Central memory CD8-positive, alpha-beta T cell (primary cell): ENCODE results near the gene UCMA.
A peak's percentile ranks its signal among the peaks of the same experiment; 100 is the strongest.

Experiments used
- ATAC-seq: fragments of 150-1000 bp; cut with Tn5 transposase; replicated peaks from 2 replicates; pipeline ENCODE4 v1.10.0; 2022; ENCODE audit warnings: mild to moderate bottlenecking, moderate FRiP score, moderate number of reproducible peaks; ENCODE audit not compliant: poor library complexity, severe bottlenecking; ENCODE audit errors: extremely low read depth
- DNase-seq, 2 donors: peaks; one replicate each; pipeline ENCODE4 v3.0.0; 2021; ENCODE audit warnings: low spot score in 2 of 2
- H3K27ac Mint-ChIP-seq: one replicate; pipeline ENCODE4 v1.8.0; 2022; ENCODE audit warnings: low read depth, mild to moderate bottlenecking, moderate library complexity, mixed read lengths
- H3K27me3 Mint-ChIP-seq: one replicate; pipeline ENCODE4 v1.8.0; 2022; ENCODE audit warnings: mixed read lengths
- H3K36me3 Mint-ChIP-seq: one replicate; pipeline ENCODE4 v1.8.0; 2022; ENCODE audit warnings: mild to moderate bottlenecking, moderate library complexity, mixed read lengths; ENCODE audit not compliant: insufficient read depth
- H3K4me1 Mint-ChIP-seq: one replicate; pipeline ENCODE4 v1.8.0; 2022; ENCODE audit warnings: mixed read lengths
- H3K4me3 Mint-ChIP-seq: one replicate; pipeline ENCODE4 v1.8.0; 2022; ENCODE audit warnings: mild to moderate bottlenecking, moderate library complexity, mixed read lengths
- H3K9me3 Mint-ChIP-seq: one replicate; pipeline ENCODE4 v1.8.0; 2022; ENCODE audit warnings: mixed read lengths

The UCMA gene

DNA sequence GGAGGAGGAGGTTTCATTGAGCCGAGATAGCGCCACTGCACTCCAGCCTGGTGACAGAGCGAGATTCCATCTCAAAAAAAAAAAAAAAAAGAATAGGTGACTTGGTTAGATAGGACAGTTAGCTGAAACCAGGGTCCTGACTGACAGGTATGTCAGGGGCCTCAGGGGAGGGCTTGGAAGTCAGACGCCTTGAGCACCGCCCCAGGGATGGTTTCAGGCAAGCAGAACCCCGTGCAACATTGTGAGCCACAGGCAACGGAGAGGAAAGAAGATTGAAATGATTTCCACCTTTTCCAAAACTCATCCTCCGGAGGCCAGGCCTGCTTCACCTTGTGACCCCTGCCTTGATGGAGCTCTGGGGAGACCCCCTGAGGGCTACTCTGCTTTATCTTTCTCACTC is 8.6 kb downstream of the UCMA start:
- ATAC-seq: no peak
- Mint-ChIP-seq H3K36me3 (peaks cover 2% of the 10 kb centered on the region), H3K9me3 (no peaks in the 10 kb centered on the region)

DNA sequence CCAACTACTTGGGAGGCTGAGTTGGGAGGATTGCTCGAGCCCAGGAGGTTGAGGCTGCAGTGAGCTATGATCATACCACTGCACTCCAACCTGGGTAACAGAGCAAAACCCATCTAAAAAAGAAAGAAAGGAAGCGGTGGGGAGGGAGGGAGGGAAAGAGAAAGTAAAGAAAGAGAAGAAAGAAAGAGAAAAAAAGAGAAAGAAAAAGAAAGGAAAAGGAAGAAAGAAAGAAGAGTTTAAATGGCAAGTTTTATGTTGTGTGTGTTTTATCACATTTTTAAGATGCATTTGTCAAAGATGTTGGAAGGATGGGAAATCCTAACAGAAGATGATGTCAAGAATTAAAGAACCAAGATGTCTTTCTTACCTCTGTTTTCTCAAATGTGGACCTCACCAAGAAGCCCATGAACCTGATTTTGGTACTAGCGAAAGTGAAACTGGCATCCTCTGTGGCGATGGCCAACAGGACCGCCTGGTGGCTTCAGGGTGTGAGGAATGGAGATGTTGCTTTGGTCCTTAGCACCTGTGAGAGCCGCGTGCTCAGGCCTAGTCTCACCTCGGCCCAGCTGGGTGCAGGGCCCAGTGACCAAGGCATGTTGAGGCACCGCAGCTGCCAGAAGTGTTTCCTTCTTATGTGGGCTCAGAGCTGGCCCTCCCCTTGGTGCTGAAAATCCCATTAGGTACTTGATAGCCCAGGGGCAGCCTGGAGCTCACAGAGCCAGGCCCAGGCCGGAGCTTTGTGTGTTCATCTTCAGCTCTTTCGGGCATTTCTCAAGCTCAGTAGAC is 9.8 kb downstream of the UCMA start:
- H3K9me3 Mint-ChIP-seq: no peaks in the 10 kb centered on the region
- DNase-seq (no peak), ATAC-seq (peak; percentile 24)
- H3K4me1 Mint-ChIP-seq: no peaks in the 10 kb centered on the region
- no peaks in the 10 kb centered on the region for H3K27me3 Mint-ChIP-seq
- no peaks in the 10 kb centered on the region for H3K36me3 Mint-ChIP-seq
- no peak overlapping the region for H3K4me3 Mint-ChIP-seq
- no peak overlapping the region for H3K27ac Mint-ChIP-seq

More for the DNA sequence above, 8.6 kb downstream of the UCMA start:
- DNase-seq: no peak
- Mint-ChIP-seq H3K27me3 (peaks cover 11% of the 10 kb centered on the region), H3K27ac (no peak overlapping the region), H3K4me3 (no peak overlapping the region), H3K4me1 (no peaks in the 10 kb centered on the region)

DNA sequence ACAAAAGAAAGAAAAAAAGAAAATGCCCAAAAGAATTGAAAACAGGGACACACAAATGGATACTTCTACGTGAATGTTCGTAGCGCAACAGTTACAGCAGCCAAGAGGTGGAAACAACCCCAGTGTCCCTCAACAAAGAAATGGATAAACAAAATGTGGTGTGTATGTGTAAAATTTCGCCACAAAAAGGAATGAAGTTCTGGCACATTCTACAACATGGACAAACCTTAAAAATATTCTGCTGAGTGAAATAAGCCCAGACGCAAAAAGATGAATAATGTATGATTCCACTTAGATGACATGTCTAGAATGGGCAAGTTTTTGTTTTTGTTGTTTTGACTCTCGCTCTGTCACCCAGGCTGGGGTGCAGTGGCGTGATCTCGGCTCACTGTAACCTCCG is 10.9 kb downstream of the UCMA start:
- no peaks in the 10 kb centered on the region for H3K9me3 Mint-ChIP-seq
- no peak overlapping the region for H3K4me3 Mint-ChIP-seq
- H3K27me3 Mint-ChIP-seq: no peaks in the 10 kb centered on the region
- ATAC-seq (no peak), DNase-seq (no peak)
- no peaks in the 10 kb centered on the region for H3K4me1 Mint-ChIP-seq
- no peaks in the 10 kb centered on the region for H3K36me3 Mint-ChIP-seq
- H3K27ac Mint-ChIP-seq: no peak overlapping the region

DNA sequence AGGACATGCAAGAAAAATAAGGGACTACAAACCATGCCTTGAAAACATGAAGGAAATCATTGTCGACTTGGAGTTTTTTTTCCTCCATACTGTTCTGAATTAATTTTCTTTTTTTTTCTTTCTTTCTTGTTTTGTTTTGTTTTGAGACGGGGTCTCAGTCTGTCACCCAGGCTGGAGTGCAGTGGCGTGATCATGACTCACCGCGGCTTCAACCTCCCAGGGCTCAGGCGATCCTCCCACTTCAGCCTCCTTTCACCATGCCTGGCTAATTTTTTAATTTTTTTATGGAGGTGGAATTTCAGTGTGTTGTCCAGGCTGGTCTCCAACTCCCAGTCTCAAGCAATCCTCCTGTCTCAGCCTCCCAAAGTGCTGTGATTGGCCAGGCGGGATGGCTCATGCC is 11.6 kb downstream of the UCMA start:
- Mint-ChIP-seq H3K4me3 (no peak overlapping the region), H3K4me1 (no peaks in the 10 kb centered on the region), H3K36me3 (no peaks in the 10 kb centered on the region), H3K27me3 (no peaks in the 10 kb centered on the region), H3K27ac (no peak overlapping the region), H3K9me3 (no peaks in the 10 kb centered on the region)
- ATAC-seq: no peak
- no peak for DNase-seq

GRCh38 chr10:13222151-13222550 is 12.0 kb downstream of the UCMA start:
- DNase-seq: no peak
- no peaks in the 10 kb centered on the region for H3K36me3 Mint-ChIP-seq
- no peaks in the 10 kb centered on the region for H3K9me3 Mint-ChIP-seq
- H3K27me3 Mint-ChIP-seq: no peaks in the 10 kb centered on the region
- no peak overlapping the region for H3K4me3 Mint-ChIP-seq
- no peak overlapping the region for H3K27ac Mint-ChIP-seq
- no peak for ATAC-seq
- no peaks in the 10 kb centered on the region for H3K4me1 Mint-ChIP-seq

DNA sequence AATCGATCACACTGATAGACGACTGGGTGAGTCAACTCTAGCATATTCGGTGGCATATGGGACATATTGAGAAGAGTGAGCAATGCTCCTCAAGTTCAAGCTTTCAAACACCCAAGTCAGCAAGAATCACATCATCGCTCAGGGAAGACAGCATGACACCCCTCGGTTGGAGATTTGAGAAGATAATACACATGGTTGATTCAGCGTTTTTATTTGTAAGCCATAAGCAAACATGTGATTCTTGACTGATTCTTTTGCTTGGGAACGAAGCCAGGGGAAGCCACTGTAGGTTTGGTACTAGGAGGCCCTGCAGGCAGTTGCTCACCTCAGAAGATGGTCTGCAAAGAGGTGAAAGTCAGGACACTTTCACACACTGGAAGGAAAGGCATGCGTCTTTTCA is 12.6 kb downstream of the UCMA start:
- H3K9me3 Mint-ChIP-seq: no peaks in the 10 kb centered on the region
- H3K4me3 Mint-ChIP-seq: no peak overlapping the region
- H3K4me1 Mint-ChIP-seq: no peaks in the 10 kb centered on the region
- H3K27ac Mint-ChIP-seq: no peak overlapping the region
- no peaks in the 10 kb centered on the region for H3K36me3 Mint-ChIP-seq
- ATAC-seq (no peak), DNase-seq (no peak)
- H3K27me3 Mint-ChIP-seq: no peaks in the 10 kb centered on the region

- Mint-ChIP-seq H3K9me3 (no peaks in the 10 kb centered on the region), H3K36me3 (no peaks in the 10 kb centered on the region), H3K27me3 (no peaks in the 10 kb centered on the region), H3K27ac (no peak overlapping the region), H3K4me1 (no peaks in the 10 kb centered on the region), H3K4me3 (no peak overlapping the region)
- no peak for ATAC-seq
- DNase-seq: no peak
These were observed 14.2 kb downstream of the UCMA start for GRCh38 chr10:13219685-13220670.

DNA sequence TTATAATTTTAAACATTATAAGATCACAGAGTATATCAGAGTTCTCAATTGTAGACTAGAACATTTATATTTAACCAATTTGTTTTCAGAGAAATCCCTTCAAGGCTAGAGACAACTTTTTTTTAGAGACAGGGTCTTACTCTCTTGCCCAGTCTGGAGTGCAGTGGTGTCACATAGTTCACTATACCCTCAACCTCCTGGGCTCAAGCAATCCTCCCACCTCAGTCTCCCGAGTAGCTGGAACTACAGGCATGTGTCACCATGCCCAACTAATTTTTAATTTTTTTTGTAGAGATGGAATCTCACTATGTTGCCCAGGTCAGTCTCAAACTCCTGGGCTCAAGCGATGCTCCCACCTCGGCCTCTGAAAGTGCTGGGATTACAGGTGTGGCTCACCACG is 15.3 kb downstream of the UCMA start:
- Mint-ChIP-seq H3K9me3 (no peaks in the 10 kb centered on the region), H3K27me3 (no peaks in the 10 kb centered on the region), H3K4me1 (no peaks in the 10 kb centered on the region), H3K4me3 (no peak overlapping the region), H3K36me3 (no peaks in the 10 kb centered on the region), H3K27ac (no peak overlapping the region)
- DNase-seq (no peak), ATAC-seq (no peak)

DNA sequence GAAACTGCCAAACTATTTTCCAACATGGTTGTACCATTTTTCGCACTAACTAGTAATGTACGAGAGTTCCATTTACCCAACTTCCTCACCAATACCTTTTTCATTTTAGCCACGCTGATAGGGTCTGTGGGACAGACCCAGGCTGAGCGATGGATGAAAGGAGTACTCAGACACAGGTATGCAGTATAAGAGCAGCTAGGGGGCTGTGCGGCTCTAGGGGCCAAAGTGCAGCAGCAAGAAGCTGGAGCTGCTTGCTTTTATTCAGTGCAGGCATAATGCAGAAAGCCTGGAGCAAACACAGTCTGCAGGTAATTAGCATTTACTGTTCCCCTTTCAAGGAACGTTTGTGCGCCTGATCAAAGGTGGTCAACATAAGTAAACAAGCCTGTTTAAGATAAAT is 21.0 kb downstream of the UCMA start:
- no peak overlapping the region for H3K27ac Mint-ChIP-seq
- no peaks in the 10 kb centered on the region for H3K4me1 Mint-ChIP-seq
- no peaks in the 10 kb centered on the region for H3K27me3 Mint-ChIP-seq
- no peaks in the 10 kb centered on the region for H3K9me3 Mint-ChIP-seq
- DNase-seq (no peak), ATAC-seq (no peak)
- H3K4me3 Mint-ChIP-seq: no peak overlapping the region
- H3K36me3 Mint-ChIP-seq: no peaks in the 10 kb centered on the region

- DNase-seq (no peak), ATAC-seq (no peak)
- no peak overlapping the region for H3K27ac Mint-ChIP-seq
- no peaks in the 10 kb centered on the region for H3K4me1 Mint-ChIP-seq
- no peaks in the 10 kb centered on the region for H3K36me3 Mint-ChIP-seq
- H3K4me3 Mint-ChIP-seq: no peak overlapping the region
- H3K9me3 Mint-ChIP-seq: no peaks in the 10 kb centered on the region
- no peaks in the 10 kb centered on the region for H3K27me3 Mint-ChIP-seq
These were observed 27.4 kb downstream of the UCMA start for GRCh38 chr10:13206546-13207443.

GRCh38 chr10:13206091-13206490 is 28.1 kb downstream of the UCMA start:
- H3K9me3 Mint-ChIP-seq: no peaks in the 10 kb centered on the region
- H3K4me1 Mint-ChIP-seq: no peaks in the 10 kb centered on the region
- no peak overlapping the region for H3K27ac Mint-ChIP-seq
- ATAC-seq: no peak
- no peaks in the 10 kb centered on the region for H3K27me3 Mint-ChIP-seq
- DNase-seq: no peak
- no peaks in the 10 kb centered on the region for H3K36me3 Mint-ChIP-seq
- H3K4me3 Mint-ChIP-seq: no peak overlapping the region

DNA sequence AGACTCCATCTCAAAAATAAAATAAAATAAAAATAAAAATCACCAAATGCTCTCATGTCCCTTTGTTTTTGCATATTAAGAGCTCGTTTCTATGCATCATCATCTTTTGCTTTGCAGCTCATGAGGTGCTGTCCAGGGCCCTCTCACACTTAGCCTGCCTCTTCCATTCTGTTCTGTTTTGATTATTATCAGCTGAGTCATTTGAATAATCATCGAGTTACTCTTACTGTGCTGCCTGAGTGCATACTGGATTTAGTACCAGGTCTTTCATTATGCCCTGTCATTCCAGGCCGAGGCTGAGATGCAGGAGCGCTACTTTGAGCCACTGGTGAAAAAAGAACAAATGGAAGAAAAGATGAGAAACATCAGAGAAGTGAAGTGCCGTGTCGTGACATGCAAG is 33.0 kb downstream of the UCMA start:
- DNase-seq (no peak), ATAC-seq (no peak)
- no peak overlapping the region for H3K4me3 Mint-ChIP-seq
- H3K9me3 Mint-ChIP-seq: no peaks in the 10 kb centered on the region
- no peak overlapping the region for H3K27ac Mint-ChIP-seq
- peaks cover 2% of the 10 kb centered on the region for H3K36me3 Mint-ChIP-seq
- H3K27me3 Mint-ChIP-seq: no peaks in the 10 kb centered on the region
- no peaks in the 10 kb centered on the region for H3K4me1 Mint-ChIP-seq
